Measurements from ENCODE around the gene FASTK.

The FASTK gene

GRCh38 chr7:151065516-151065915, 15.1 kb downstream of the FASTK start:
- DNase-seq (ENCODE audit: low spot score) = no peak

GRCh38 chr7:151064993-151065392, 15.6 kb downstream of the FASTK start:
- no peak for DNase-seq (ENCODE audit: low spot score)

- no peak for DNase-seq (ENCODE audit: low spot score)
Observed at GRCh38 chr7:151064454-151064853, 16.2 kb downstream of the FASTK start.

- no peak for DNase-seq (ENCODE audit: low spot score)
Observed at GRCh38 chr7:151063212-151063561, 17.4 kb downstream of the FASTK start.

- no peak for DNase-seq (ENCODE audit: low spot score)
Observed at GRCh38 chr7:151062399-151063211, 18.0 kb downstream of the FASTK start.

- no peak for DNase-seq (ENCODE audit: low spot score)
Observed at GRCh38 chr7:151062111-151062398, 18.6 kb downstream of the FASTK start.

- DNase-seq (ENCODE audit: low spot score) = no peak
Observed at GRCh38 chr7:151061213-151062110, 19.1 kb downstream of the FASTK start.

- DNase-seq (ENCODE audit: low spot score) = no peak
Observed at GRCh38 chr7:151060416-151061212, 20.0 kb downstream of the FASTK start.

GRCh38 chr7:151060113-151060415, 20.5 kb downstream of the FASTK start:
- DNase-seq (ENCODE audit: low spot score) = no peak

- DNase-seq (ENCODE audit: low spot score) = peak; percentile 41
Observed at GRCh38 chr7:151059367-151060112, 21.1 kb downstream of the FASTK start, which contains the start of gene SLC4A2. Gene SLC4A2 (plus strand): TSS chr7:151059589. CDS start chr7:151061988, 2,399 bp downstream.

GRCh38 chr7:151058781-151059366, 21.7 kb downstream of the FASTK start:
- DNase-seq (ENCODE audit: low spot score) = peak; percentile 43

- peak; percentile 98 for DNase-seq (ENCODE audit: low spot score)
Observed at GRCh38 chr7:151057989-151058780, 22.4 kb downstream of the FASTK start.

- no peak for DNase-seq (ENCODE audit: low spot score)
Observed at GRCh38 chr7:151057506-151057988, 23.1 kb downstream of the FASTK start, which contains the start of gene CDK5. Gene CDK5 (minus strand): TSS chr7:151057897. CDS start chr7:151057848, 49 bp downstream.

GRCh38 chr7:151056666-151057505, 23.7 kb downstream of the FASTK start:
- DNase-seq (ENCODE audit: low spot score) = no peak

GRCh38 chr7:151056283-151056665, 24.3 kb downstream of the FASTK start:
- DNase-seq (ENCODE audit: low spot score) = no peak

- no peak for DNase-seq (ENCODE audit: low spot score)
Observed at GRCh38 chr7:151053751-151054150, 26.9 kb downstream of the FASTK start.

GRCh38 chr7:151053096-151053495, 27.5 kb downstream of the FASTK start:
- no peak for DNase-seq (ENCODE audit: low spot score)

GRCh38 chr7:151051108-151051507, 29.5 kb downstream of the FASTK start:
- no peak for DNase-seq (ENCODE audit: low spot score)

- no peak for DNase-seq (ENCODE audit: low spot score)
Observed at GRCh38 chr7:151048911-151049463, 31.6 kb downstream of the FASTK start.
